ENCODE measurements around the gene SNRNP200. TPM values are rescaled to one million over a fixed set of nuclear protein-coding genes. Genes with fewer than 3 reads are reported as not detected.
"Not testable (repeated sequence)": the region's sequence is repeated elsewhere in the genome, so short reads cannot be mapped to it uniquely, and the experiment has no call there.

The SNRNP200 gene
- total RNA-seq, 4 donors from 2014 or later: 64.8 to 97.7 (median 84.3) TPM

DNA sequence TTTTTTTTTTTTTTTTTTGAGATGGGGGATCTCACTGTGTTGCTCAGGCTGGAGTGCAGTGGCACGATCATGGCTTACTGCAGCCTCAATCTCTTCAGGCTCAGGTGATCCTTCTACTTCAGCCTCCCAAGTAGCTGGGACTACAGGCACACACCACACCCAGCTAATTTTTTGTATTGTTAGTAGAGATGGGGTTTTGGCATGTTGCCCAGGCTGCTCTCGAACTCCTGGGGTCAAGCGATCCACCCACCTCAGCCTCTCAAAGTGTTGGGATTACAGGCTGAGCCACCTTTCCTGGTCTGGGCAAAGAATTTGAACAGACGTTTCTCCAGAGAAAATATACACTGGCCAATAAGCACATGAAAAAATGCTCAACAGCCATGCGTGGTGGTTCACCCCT, 2.9 kb upstream of the SNRNP200 start:
- ATAC-seq (ENCODE audit: low FRiP score) (no peak), DNase-seq (ENCODE audit: low spot score) (no peak)
- TF ChIP-seq, protein P1, sequence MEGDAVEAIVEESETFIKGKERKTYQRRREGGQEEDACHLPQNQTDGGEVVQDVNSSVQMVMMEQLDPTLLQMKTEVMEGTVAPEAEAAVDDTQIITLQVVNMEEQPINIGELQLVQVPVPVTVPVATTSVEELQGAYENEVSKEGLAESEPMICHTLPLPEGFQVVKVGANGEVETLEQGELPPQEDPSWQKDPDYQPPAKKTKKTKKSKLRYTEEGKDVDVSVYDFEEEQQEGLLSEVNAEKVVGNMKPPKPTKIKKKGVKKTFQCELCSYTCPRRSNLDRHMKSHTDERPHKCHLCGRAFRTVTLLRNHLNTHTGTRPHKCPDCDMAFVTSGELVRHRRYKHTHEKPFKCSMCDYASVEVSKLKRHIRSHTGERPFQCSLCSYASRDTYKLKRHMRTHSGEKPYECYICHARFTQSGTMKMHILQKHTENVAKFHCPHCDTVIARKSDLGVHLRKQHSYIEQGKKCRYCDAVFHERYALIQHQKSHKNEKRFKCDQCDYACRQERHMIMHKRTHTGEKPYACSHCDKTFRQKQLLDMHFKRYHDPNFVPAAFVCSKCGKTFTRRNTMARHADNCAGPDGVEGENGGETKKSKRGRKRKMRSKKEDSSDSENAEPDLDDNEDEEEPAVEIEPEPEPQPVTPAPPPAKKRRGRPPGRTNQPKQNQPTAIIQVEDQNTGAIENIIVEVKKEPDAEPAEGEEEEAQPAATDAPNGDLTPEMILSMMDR (IDR thresholded peaks at IDR 0.05): no peak

DNA sequence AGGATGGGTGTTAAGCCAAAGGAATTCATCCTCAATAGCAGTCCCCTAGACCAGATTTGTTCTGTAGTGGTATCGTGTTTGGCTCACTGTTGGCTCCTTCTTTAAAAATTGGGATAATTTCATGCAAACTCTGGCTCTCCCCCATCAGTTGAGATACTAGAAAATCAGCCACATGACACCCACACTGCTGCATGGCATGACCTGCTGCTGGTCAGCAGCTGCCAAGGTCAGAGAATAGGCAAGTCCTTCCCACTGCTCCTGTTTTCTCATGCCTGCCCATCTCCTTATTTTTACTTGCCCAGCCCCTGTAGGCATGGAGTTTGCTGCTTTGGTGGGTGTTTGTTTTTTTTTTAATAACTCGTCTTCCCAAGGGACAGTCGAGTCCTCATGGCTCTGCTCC, 1.0 kb upstream of the SNRNP200 start:
- ATAC-seq (ENCODE audit: low FRiP score): no peak
- no peak for DNase-seq (ENCODE audit: low spot score)
- TF ChIP-seq, protein P1 (IDR thresholded peaks at IDR 0.05): no peak

DNA sequence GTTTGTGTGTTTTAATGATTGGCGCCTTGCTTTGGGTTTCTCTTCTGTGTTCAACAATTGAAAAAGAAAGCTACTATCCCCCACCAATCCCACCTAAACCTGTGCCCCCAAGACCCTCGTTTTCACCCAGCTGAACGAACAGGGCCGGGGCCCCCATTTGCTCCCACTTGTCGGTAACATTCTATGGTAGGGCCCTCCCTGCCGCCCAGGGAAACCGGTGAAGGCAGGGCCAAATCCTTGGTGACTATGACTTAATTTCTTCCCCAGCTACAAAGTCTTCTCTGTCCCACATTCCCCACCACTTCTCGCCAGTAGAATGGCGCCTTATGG, 598 bp upstream of the SNRNP200 start:
- TF ChIP-seq, protein P1 (IDR thresholded peaks at IDR 0.05): no peak
- ATAC-seq (ENCODE audit: low FRiP score): no peak
- no peak for DNase-seq (ENCODE audit: low spot score)

DNA sequence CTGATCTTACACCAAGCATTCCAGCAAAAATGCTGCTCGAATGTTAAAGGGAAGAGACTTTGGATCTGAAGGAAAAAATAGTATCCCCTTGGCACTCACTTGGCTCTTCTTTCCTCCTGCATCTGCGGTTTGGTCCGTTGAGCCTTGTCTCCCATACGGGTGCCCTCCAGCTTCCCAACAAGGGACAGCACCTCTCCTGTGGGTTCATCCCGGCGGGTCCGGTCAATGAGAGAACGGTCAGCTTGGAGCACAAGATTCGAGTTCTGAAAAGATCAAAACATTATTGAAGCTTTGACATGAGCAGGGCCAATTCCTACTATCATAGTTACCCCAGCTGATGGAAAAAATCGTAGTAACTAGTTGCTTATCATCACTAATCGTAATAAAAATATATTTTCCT, 740 bp downstream of the SNRNP200 start:
- no peak for DNase-seq (ENCODE audit: low spot score)
- ATAC-seq (ENCODE audit: low FRiP score): no peak
- TF ChIP-seq, protein P1 (IDR thresholded peaks at IDR 0.05): no peak

DNA sequence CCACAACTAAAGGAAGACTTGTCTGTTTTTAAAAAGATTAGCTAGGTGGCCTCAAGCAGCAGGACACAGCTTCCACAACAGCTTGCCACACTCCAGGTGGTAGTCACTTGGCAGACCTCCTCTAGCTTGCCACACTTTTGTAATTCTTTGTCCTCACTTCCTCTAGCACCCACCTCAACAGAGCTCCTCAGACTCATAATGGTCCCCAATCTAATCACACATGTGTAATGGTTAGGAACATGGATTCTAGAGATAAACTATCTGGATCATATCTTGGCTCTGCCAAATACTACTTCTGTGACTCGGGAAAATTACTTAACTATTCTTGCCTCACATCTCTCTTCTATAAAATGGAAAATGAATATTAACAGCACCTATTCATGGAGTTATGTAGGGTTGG, 3.5 kb downstream of the SNRNP200 start:
- DNase-seq (ENCODE audit: low spot score): no peak
- ATAC-seq (ENCODE audit: low FRiP score): no peak
- TF ChIP-seq, protein P1 (IDR thresholded peaks at IDR 0.05): no peak

DNA sequence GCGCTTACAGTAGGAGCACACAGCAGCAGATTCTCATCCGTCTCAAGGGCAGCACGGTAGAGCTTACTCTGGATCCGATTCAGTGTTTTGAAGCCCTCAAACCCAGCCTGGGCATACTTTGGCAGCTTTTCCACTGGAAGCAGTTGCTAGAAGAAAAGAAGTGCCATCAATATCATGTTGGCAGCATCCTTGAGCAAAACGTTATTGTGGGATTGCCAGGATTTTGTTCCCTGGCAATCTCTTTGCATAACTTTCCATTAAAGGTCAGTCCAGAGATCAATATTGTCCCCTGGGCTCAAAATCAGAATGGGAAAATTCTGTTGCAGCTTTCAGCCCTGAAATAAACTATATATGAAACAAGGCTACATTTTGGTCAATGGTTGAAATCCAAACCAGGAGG, 8.4 kb downstream of the SNRNP200 start:
- TF ChIP-seq, protein P1 (IDR thresholded peaks at IDR 0.05): no peak
- ATAC-seq (ENCODE audit: low FRiP score) (no peak), DNase-seq (ENCODE audit: low spot score) (no peak)

DNA sequence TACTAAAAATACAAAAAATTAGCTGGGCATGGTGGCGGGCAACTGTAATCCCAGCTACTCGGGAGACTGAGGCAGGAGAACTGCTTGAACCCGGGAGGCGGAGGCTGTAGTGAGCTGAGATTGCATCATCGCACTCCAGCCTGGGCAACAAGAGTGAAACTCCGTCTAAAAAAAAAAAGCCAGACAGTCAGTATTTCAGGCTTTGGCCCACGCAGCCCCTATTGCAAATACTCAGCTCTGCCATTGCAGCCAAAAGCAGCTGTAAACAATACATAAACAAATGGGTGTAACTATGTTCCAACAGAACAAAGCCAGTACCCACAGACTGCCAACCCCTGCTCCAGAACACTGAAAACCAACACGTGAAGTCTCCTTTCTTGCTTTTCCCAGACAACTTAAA, 11.1 kb downstream of the SNRNP200 start:
- not testable (repeated sequence) for DNase-seq (ENCODE audit: low spot score); ATAC-seq (ENCODE audit: low FRiP score)

DNA sequence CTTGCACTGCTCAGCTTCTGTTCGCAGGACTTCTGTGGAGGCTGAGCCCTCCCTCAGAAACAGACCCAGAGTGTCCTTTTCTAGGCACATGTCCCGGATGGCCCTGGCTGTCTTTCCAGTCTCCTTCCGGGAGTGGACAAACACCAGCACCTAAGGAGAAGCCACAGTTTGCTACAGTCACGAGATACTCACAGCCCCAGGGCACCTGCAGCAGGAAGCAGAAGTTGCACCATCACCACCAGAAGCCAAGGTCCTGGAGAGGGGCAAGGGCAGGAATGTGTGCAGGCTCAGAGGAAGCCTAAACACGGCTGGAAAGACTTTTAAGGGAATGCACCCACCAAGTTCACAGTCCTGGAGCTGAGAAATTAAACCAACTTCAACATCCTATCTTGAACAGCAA, 13.6 kb downstream of the SNRNP200 start:
- no peak for DNase-seq (ENCODE audit: low spot score)
- TF ChIP-seq, protein P1 (IDR thresholded peaks at IDR 0.05): no peak
- no peak for ATAC-seq (ENCODE audit: low FRiP score)
